HUES6 (cell line): ENCODE data around the gene EHF.

Experiments used
- H3K27ac ChIP-seq: 2 replicates; pipeline ENCODE4 v1.7.0; 2013; ENCODE audit warnings: low read depth, mild to moderate bottlenecking, low read length, inconsistent platforms
- H3K27me3 ChIP-seq: 2 replicates; pipeline ENCODE4 v1.6.1; 2013; ENCODE audit warnings: low read length; ENCODE audit not compliant: control insufficient read depth, insufficient read depth
- H3K36me3 ChIP-seq: 2 replicates; pipeline ENCODE4 v1.6.1; 2013; ENCODE audit warnings: low read length; ENCODE audit not compliant: control insufficient read depth, insufficient read depth
- H3K4me1 ChIP-seq: 2 replicates; pipeline ENCODE4 v1.6.1; 2013; ENCODE audit warnings: low read length; ENCODE audit not compliant: control insufficient read depth, insufficient read depth
- H3K4me3 ChIP-seq: 2 replicates; pipeline ENCODE4 v1.5.1; 2013; ENCODE audit warnings: low read depth, low read length
- H3K9ac ChIP-seq: one replicate; pipeline ENCODE4 v1.6.1; 2013; ENCODE audit warnings: mild to moderate bottlenecking, low read length
- H3K9me3 ChIP-seq: 2 replicates; pipeline ENCODE4 v1.6.1; 2013; ENCODE audit warnings: low read depth, low read length; ENCODE audit not compliant: control insufficient read depth, insufficient read depth

EHF gene

DNA sequence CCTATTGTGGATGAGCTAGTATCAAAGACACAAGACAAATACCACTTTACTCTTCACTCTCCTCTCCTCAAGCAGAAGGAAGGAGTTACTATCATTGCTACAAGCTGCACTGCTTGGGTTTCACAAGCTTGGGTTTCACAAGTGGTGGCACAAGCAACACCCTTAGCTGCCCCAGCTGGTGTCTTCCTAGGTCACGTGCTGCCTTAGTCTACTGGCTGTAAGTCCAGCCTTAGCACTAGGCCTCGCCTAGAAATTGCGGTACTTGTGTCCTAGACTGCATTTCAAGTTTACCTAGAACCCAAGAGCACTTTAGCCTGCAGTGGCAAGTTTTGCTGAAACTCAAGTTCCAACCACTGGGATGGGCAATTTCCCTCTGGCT is 86.6 kb downstream of the EHF start:
- H3K27ac ChIP-seq: no peak overlapping the region
- no peak overlapping the region for H3K4me3 ChIP-seq

More for the DNA sequence above, 86.6 kb downstream of the EHF start:
- Histone ChIP-seq H3K9me3 (peaks cover 34% of the 10 kb centered on the region), H3K9ac (no peak overlapping the region), H3K4me1 (no peaks in the 10 kb centered on the region), H3K27me3 (no peaks in the 10 kb centered on the region), H3K36me3 (peaks cover 30% of the 10 kb centered on the region)
